GM23338 (cell line): ENCODE results near the gene SNX8. TPM values are rescaled to one million over a fixed set of nuclear protein-coding genes. Genes with fewer than 3 reads are reported as not detected.

ENCODE experiments used
- ATAC-seq: fragments of 200-7000 bp; cut with Tn5 transposase; 3 replicates; pipeline ENCODE4 v1.9.1; 2020
- DNase-seq: peaks from one replicate; pipeline ENCODE4 v3.0.0-alpha.2; 2015; ENCODE audit warnings: low spot score
- H2AFZ ChIP-seq: fragments of 200-600 bp; sonication (generic); 2 replicates; pipeline ENCODE4 v1.8.0; 2016; ENCODE audit warnings: antibody characterized with exemption, mild to moderate bottlenecking, moderate library complexity
- H3F3A ChIP-seq: fragments of 200-600 bp; sonication (generic); replicated peaks from 2 replicates; pipeline ENCODE4 v1.8.0; 2017; ENCODE audit warnings: antibody characterized with exemption, mixed run types, low read depth
- H3K27ac ChIP-seq: fragments of 200-600 bp; sonication (generic); 2 replicates; pipeline ENCODE4 v1.6.1; 2016; ENCODE audit warnings: low read depth
- H3K27me3 ChIP-seq: fragments of 200-600 bp; sonication (generic); 2 replicates; pipeline ENCODE4 v1.8.0; 2016; ENCODE audit warnings: mild to moderate bottlenecking, mixed run types, moderate library complexity; ENCODE audit not compliant: insufficient read depth
- H3K36me3 ChIP-seq: fragments of 200-600 bp; sonication (generic); 2 replicates; pipeline ENCODE4 v1.8.0; 2016; ENCODE audit warnings: mild to moderate bottlenecking; ENCODE audit not compliant: insufficient read depth
- H3K4me1 ChIP-seq: fragments of 200-600 bp; sonication (generic); 2 replicates; pipeline ENCODE4 v1.8.0; 2016; ENCODE audit warnings: mild to moderate bottlenecking, moderate library complexity; ENCODE audit not compliant: insufficient read depth
- H3K4me2 ChIP-seq: fragments of 200-600 bp; sonication (generic); 2 replicates; pipeline ENCODE4 v1.7.1; 2017; ENCODE audit warnings: mixed run types
- H3K4me3 ChIP-seq: fragments of 200-600 bp; sonication (generic); 2 replicates; pipeline ENCODE4 v1.6.1; 2016; ENCODE audit warnings: mixed run types
- H3K79me2 ChIP-seq: fragments of 200-600 bp; sonication (generic); replicated peaks from 2 replicates; pipeline ENCODE4 v1.8.0; 2017; ENCODE audit warnings: mild to moderate bottlenecking; ENCODE audit not compliant: insufficient read depth
- H3K9me2 ChIP-seq: fragments of 200-600 bp; sonication (generic); 2 replicates; pipeline ENCODE4 v1.8.0; 2017; ENCODE audit not compliant: insufficient read depth
- H4K20me1 ChIP-seq: fragments of 200-600 bp; sonication (generic); replicated peaks from 2 replicates; pipeline ENCODE4 v1.8.0; 2017; ENCODE audit warnings: mild to moderate bottlenecking; ENCODE audit not compliant: insufficient read depth
- H3K27ac Mint-ChIP-seq: 2 replicates; pipeline ENCODE4 v1.8.0; 2020; ENCODE audit warnings: inconsistent platforms, mild to moderate bottlenecking, moderate library complexity, mixed read lengths
- H3K27me3 Mint-ChIP-seq: 3 replicates; pipeline ENCODE4 v1.8.0; 2022; ENCODE audit warnings: low read depth, mild to moderate bottlenecking, moderate library complexity, mixed read lengths, inconsistent platforms; ENCODE audit not compliant: insufficient read depth, poor library complexity
- H3K36me3 Mint-ChIP-seq: 3 replicates; pipeline ENCODE4 v1.8.0; 2021; ENCODE audit warnings: low read depth, mild to moderate bottlenecking, inconsistent platforms, moderate library complexity, mixed read lengths
- H3K4me1 Mint-ChIP-seq: 3 replicates; pipeline ENCODE4 v1.8.0; 2020; ENCODE audit warnings: mild to moderate bottlenecking, inconsistent platforms, mixed read lengths
- H3K4me3 Mint-ChIP-seq: 3 replicates; pipeline ENCODE4 v1.8.0; 2021; ENCODE audit warnings: moderate library complexity, mild to moderate bottlenecking, inconsistent platforms, mixed read lengths
- H3K9me3 Mint-ChIP-seq: 3 replicates; pipeline ENCODE4 v1.8.0; 2020; ENCODE audit warnings: moderate library complexity, mild to moderate bottlenecking, inconsistent platforms, mixed read lengths
- CREB1 ChIP-seq: fragments of 250-450 bp; sonication (Bioruptor Pico); IDR thresholded peaks from 2 replicates; pipeline ENCODE4 v1.5.0; 2020; ENCODE audit warnings: low read depth, mild to moderate bottlenecking, moderate library complexity
- EZH2 ChIP-seq: fragments of 200-600 bp; sonication (generic); IDR thresholded peaks from one replicate; pipeline ENCODE4 v1.8.0; 2017; ENCODE audit warnings: antibody characterized with exemption, mild to moderate bottlenecking, low read depth; ENCODE audit not compliant: unreplicated experiment
- EZH2phosphoT487 ChIP-seq: fragments of 200-600 bp; sonication (generic); IDR thresholded peaks from one replicate; pipeline ENCODE4 v1.8.1; 2018; ENCODE audit warnings: antibody characterized with exemption; ENCODE audit not compliant: unreplicated experiment
- JUNB ChIP-seq: IDR thresholded peaks from one replicate; pipeline ENCODE4 v1.6.1; 2016; ENCODE audit warnings: antibody characterized with exemption; ENCODE audit not compliant: unreplicated experiment
- NANOG ChIP-seq: IDR thresholded peaks from 2 replicates; pipeline ENCODE4 v1.6.1; 2016; ENCODE audit warnings: antibody characterized with exemption, borderline replicate concordance
- POLR2AphosphoS5 ChIP-seq: IDR thresholded peaks from 2 replicates; pipeline ENCODE4 v1.6.1; 2016; ENCODE audit warnings: antibody characterized with exemption, low read depth
- REST ChIP-seq: IDR thresholded peaks from one replicate; pipeline ENCODE4 v1.6.1; 2018; ENCODE audit warnings: antibody characterized with exemption; ENCODE audit not compliant: unreplicated experiment
- STAT1 ChIP-seq: IDR thresholded peaks from one replicate; pipeline ENCODE4 v1.6.1; 2016; ENCODE audit warnings: antibody characterized with exemption; ENCODE audit not compliant: unreplicated experiment
- ZNF114 ChIP-seq: fragments of 250-450 bp; sonication (Bioruptor Pico); IDR thresholded peaks from 2 replicates; pipeline ENCODE4 v1.5.0; 2020; ENCODE audit warnings: mild to moderate bottlenecking, moderate library complexity
- ZNF331 ChIP-seq: fragments of 250-450 bp; sonication (Bioruptor Pico); IDR thresholded peaks from 2 replicates; pipeline ENCODE4 v1.5.0; 2020; ENCODE audit warnings: low read depth, mild to moderate bottlenecking, moderate library complexity
- ZNF462 ChIP-seq: fragments of 250-450 bp; sonication (Bioruptor Pico); IDR thresholded peaks from 2 replicates; pipeline ENCODE4 v1.5.0; 2020; ENCODE audit warnings: mild to moderate bottlenecking, moderate library complexity
- polyA plus RNA-seq: library from polyadenylated mRNA; unstranded; fragments of >200 nt; fragmentation: Nextera tagmentation; extraction: Ambion mirVana; gene quantifications from 2 replicates; pipeline ENCODE4 v1.2.1, GENCODE V29; 2016
- total RNA-seq: library from RNA; depleted of rRNA; stranded (reverse); fragments of >200 nt; shearing (Covaris generic); gene quantifications from 2 replicates; pipeline ENCODE4 v1.2.3, GENCODE V29; 2014
- TF ChIP-seq, protein P1 (sequence below): IDR thresholded peaks from 2 replicates; pipeline ENCODE4 v1.6.1; 2016; ENCODE audit warnings: antibody characterized with exemption
- TF ChIP-seq, protein P2 (sequence below), 2 experiments: fragments of 200-600 bp in 1 of 2; sonication (generic) in 1 of 2; conservative IDR thresholded peaks; 2 replicates each; pipeline versions ENCODE4 v1.5.1 to v1.6.1; 2016 to 2017; ENCODE audit warnings: antibody characterized with exemption in 2 of 2, low read depth in 2 of 2, mild to moderate bottlenecking in 2 of 2, moderate library complexity in 1 of 2

SNX8 gene
- total and polyA plus RNA-seq, 2 experiments from 2014 or later: 44.3 to 50.9 TPM

DNA sequence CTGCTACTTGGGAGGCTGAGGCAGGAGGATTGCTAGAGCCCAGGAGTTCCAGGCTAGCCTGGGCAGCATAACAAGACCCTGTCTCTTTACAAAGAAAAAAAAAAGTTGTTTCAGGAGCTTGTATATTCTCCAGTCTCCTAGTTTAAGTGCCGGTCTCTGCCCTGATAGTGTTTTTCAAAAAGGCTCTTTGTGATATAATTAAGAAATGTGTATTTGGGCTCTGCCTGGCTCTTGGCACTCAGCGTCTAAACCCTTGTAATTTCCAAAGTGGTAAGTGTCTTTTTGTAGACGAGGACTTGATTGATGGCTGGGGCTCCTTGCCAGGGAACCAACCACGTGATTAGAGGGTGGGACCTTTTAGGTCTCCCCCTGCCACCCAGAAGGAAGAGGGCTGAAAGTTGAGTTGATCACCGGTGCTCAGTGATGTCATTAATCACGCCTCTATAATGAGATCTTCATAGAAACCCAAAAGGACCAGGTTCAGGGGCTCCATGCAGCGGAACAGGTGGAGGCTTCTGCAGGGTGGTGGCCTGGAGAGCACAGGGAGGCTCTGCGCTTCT is 44.8 kb upstream of the SNX8 start (continued):
- no peak for TF ChIP-seq ZNF462
- TF ChIP-seq EZH2: no peak

DNA sequence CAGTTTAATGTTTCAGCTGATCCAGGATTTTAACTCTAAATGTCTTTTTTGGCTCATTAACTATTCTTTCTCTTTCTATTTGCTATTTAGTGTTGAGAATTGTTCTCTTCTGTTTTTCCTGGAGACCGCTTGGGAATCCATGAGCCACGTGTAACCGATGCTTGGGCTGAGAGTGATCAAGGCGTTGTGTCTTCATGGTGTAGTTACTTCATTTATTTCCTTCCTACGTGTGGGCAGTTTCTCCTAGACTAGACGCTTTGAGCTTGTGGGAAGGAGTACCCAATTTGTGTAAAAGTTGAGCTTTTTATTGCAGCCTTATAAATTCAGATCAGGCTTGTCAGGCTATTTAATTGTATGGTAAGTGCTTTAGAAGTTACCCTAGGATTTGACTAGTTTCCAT is 43.3 kb upstream of the SNX8 start:
- no peak overlapping the region for H3K27ac Mint-ChIP-seq
- TF ChIP-seq STAT1 (no peak), NANOG (no peak), JUNB (no peak), ZNF114 (CRISPR knock-in tag) (no peak), REST (no peak), EZH2phosphoT487 (no peak), CREB1 (CRISPR knock-in tag) (no peak), EZH2 (no peak), POLR2AphosphoS5 (no peak), ZNF331 (CRISPR knock-in tag) (no peak)
- TF ChIP-seq, protein P1, sequence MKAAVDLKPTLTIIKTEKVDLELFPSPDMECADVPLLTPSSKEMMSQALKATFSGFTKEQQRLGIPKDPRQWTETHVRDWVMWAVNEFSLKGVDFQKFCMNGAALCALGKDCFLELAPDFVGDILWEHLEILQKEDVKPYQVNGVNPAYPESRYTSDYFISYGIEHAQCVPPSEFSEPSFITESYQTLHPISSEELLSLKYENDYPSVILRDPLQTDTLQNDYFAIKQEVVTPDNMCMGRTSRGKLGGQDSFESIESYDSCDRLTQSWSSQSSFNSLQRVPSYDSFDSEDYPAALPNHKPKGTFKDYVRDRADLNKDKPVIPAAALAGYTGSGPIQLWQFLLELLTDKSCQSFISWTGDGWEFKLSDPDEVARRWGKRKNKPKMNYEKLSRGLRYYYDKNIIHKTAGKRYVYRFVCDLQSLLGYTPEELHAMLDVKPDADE: no peak
- TF ChIP-seq, protein P2, sequence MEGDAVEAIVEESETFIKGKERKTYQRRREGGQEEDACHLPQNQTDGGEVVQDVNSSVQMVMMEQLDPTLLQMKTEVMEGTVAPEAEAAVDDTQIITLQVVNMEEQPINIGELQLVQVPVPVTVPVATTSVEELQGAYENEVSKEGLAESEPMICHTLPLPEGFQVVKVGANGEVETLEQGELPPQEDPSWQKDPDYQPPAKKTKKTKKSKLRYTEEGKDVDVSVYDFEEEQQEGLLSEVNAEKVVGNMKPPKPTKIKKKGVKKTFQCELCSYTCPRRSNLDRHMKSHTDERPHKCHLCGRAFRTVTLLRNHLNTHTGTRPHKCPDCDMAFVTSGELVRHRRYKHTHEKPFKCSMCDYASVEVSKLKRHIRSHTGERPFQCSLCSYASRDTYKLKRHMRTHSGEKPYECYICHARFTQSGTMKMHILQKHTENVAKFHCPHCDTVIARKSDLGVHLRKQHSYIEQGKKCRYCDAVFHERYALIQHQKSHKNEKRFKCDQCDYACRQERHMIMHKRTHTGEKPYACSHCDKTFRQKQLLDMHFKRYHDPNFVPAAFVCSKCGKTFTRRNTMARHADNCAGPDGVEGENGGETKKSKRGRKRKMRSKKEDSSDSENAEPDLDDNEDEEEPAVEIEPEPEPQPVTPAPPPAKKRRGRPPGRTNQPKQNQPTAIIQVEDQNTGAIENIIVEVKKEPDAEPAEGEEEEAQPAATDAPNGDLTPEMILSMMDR (conservative IDR thresholded peaks at IDR 0.05; ENCODE audit: low read depth in 2 of 2): no peak

More for the DNA sequence above, 43.3 kb upstream of the SNX8 start:
- no peak overlapping the region for H2AFZ ChIP-seq
- peaks cover 62% of the 10 kb centered on the region for H3K36me3 ChIP-seq
- no peaks in the 10 kb centered on the region for H3K9me3 Mint-ChIP-seq
- H3K4me1 ChIP-seq: peaks cover 30% of the 10 kb centered on the region
- peaks cover 14% of the 10 kb centered on the region for H3K4me1 Mint-ChIP-seq
- peaks cover 88% of the 10 kb centered on the region for H3K79me2 ChIP-seq
- peak overlapping the region; percentile 74; the same call in 1 of the 2 replicates for H3K27ac ChIP-seq
- H3K27me3 ChIP-seq: no peaks in the 10 kb centered on the region
- peak overlapping the region; percentile 89; the same call in 1 of the 2 replicates for H3K4me2 ChIP-seq
- peak overlapping the region; percentile 58; the same call in 1 of the 2 replicates for H3K4me3 ChIP-seq
- peaks cover 71% of the 10 kb centered on the region for H3K36me3 Mint-ChIP-seq
- peaks cover 34% of the 10 kb centered on the region for H3F3A ChIP-seq
- H3K9me2 ChIP-seq: no peaks in the 10 kb centered on the region
- H4K20me1 ChIP-seq: peaks cover 66% of the 10 kb centered on the region
- DNase-seq (no peak), ATAC-seq (no peak)
- peaks cover 9% of the 10 kb centered on the region for H3K27me3 Mint-ChIP-seq
- H3K4me3 Mint-ChIP-seq: peak overlapping the region; percentile 5; the same call in 1 of the 3 replicates
